Endothelial cell (in vitro differentiated cells): ENCODE measurements around the gene AKAP6. TPM values are rescaled to one million over a fixed set of nuclear protein-coding genes. Genes with fewer than 3 reads are reported as not detected.

Source experiments
- DNase-seq: peaks from one replicate; pipeline ENCODE4 v3.0.0; 2021; ENCODE audit warnings: low spot score
- H3K27ac Mint-ChIP-seq: one replicate; pipeline ENCODE4 v1.8.0; 2021; ENCODE audit warnings: mixed read lengths, inconsistent platforms; ENCODE audit not compliant: unreplicated experiment
- H3K27me3 Mint-ChIP-seq: one replicate; pipeline ENCODE4 v1.8.0; 2021; ENCODE audit warnings: mild to moderate bottlenecking, moderate library complexity, mixed read lengths, inconsistent platforms; ENCODE audit not compliant: unreplicated experiment
- H3K36me3 Mint-ChIP-seq: one replicate; pipeline ENCODE4 v1.8.0; 2021; ENCODE audit warnings: mild to moderate bottlenecking, low read depth, mixed read lengths, inconsistent platforms; ENCODE audit not compliant: unreplicated experiment
- H3K4me1 Mint-ChIP-seq: one replicate; pipeline ENCODE4 v1.8.0; 2021; ENCODE audit warnings: mild to moderate bottlenecking, mixed read lengths, inconsistent platforms; ENCODE audit not compliant: unreplicated experiment
- H3K4me3 Mint-ChIP-seq: one replicate; pipeline ENCODE4 v1.8.0; 2021; ENCODE audit warnings: mild to moderate bottlenecking, mixed read lengths, inconsistent platforms; ENCODE audit not compliant: unreplicated experiment
- H3K9me3 Mint-ChIP-seq: one replicate; pipeline ENCODE4 v1.8.0; 2021; ENCODE audit warnings: mixed read lengths, inconsistent platforms; ENCODE audit not compliant: unreplicated experiment
- CTCF ChIP-seq: fragments of 200-600 bp; sonication (generic); IDR thresholded peaks from one replicate; pipeline ENCODE4 v1.5.0; 2021; ENCODE audit warnings: antibody characterized with exemption; ENCODE audit not compliant: unreplicated experiment
- total RNA-seq: library from RNA; stranded (reverse); fragmentation: NEBNext Ultra II Directional; extraction: Animal tissue kit (Norgen Biotek cat#: 25700); gene quantifications from one replicate; pipeline ENCODE4 v1.2.1, GENCODE V29; 2021; ENCODE audit not compliant: unreplicated experiment

Gene AKAP6
- total RNA-seq, 1 donor from 2014 or later = 4.4 TPM

GRCh38 chr14:32508281-32508680 lies 179.2 kb downstream of the AKAP6 start:
- Mint-ChIP-seq H3K4me3 (no peak overlapping the region), H3K27ac (no peak overlapping the region), H3K36me3 (no peaks in the 10 kb centered on the region), H3K27me3 (no peaks in the 10 kb centered on the region), H3K4me1 (no peaks in the 10 kb centered on the region), H3K9me3 (no peaks in the 10 kb centered on the region)
- no peak for TF ChIP-seq CTCF
- DNase-seq = no peak

- H3K4me1 Mint-ChIP-seq = no peaks in the 10 kb centered on the region
- H3K36me3 Mint-ChIP-seq = no peaks in the 10 kb centered on the region
- TF ChIP-seq CTCF = no peak
- no peaks in the 10 kb centered on the region for H3K27me3 Mint-ChIP-seq
- no peaks in the 10 kb centered on the region for H3K9me3 Mint-ChIP-seq
- DNase-seq = no peak
- no peak overlapping the region for H3K27ac Mint-ChIP-seq
- H3K4me3 Mint-ChIP-seq = no peak overlapping the region
These were observed 180.6 kb downstream of the AKAP6 start for GRCh38 chr14:32509632-32510187.

DNA sequence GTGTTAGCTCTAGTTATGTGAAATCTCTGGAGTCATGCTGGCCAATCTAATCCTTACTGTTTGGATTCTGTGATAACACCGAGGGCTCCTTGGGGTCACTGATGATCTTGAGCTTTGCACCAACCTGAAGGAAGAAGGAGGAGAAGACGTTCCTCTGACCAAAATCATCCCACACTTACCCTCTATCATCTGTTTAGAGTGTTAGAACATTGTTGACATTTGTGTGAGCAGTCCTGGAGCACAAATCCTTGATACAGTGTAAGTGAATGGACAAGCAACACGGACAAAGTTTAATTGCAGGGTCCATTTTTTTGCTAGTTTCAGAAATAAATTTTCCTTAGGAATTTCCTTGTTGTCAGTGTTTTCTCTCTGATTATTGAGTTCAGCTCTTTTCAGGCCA lies 181.7 kb downstream of the AKAP6 start:
- Mint-ChIP-seq H3K27ac (no peak overlapping the region), H3K4me3 (no peak overlapping the region), H3K36me3 (no peaks in the 10 kb centered on the region)

DNA sequence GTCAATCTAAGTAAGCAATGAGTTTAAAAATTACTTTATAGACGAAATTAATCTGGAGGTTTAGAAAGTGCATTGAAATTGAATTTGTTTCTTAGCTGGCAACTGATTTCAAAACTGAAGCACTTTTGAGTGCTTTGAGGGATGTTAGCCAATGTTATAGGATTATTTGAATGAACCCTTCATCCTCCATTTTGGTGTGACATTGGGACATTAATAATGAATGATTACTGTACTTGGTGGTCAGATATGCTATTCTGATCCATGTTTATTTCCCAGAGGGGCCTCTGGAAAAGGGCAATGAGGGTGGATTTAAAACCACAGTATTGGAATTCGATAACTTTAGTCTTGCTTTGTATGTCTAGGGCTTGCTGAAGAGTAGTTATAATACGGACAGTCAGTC lies 183.2 kb downstream of the AKAP6 start:
- Mint-ChIP-seq H3K9me3 (no peaks in the 10 kb centered on the region), H3K4me3 (no peak overlapping the region), H3K27me3 (no peaks in the 10 kb centered on the region), H3K36me3 (no peaks in the 10 kb centered on the region), H3K27ac (no peak overlapping the region), H3K4me1 (no peaks in the 10 kb centered on the region)
- TF ChIP-seq CTCF = no peak
- DNase-seq = no peak

More for the DNA sequence above, 181.7 kb downstream of the AKAP6 start:
- DNase-seq = no peak
- TF ChIP-seq CTCF = no peak
- H3K4me1 Mint-ChIP-seq = no peaks in the 10 kb centered on the region
- no peaks in the 10 kb centered on the region for H3K9me3 Mint-ChIP-seq
- H3K27me3 Mint-ChIP-seq = no peaks in the 10 kb centered on the region

DNA sequence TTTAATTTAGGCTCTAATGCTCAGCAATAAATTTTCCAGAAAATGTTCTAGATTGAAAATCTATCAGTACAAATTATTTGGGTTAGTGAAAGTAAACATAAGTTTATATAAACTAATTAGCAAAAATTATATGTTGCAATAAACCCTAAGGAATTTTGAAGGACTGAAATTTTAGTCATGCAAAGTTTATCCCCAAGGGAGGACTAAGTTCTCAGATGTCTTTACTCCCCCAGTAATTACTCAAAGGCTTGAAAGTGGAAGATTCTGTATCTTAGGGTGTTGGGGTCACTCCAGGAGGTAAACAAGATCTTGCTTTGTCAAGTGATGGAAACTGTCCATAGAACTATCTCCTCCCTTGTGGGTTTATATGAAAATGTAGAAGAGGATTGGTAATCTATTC lies 183.7 kb downstream of the AKAP6 start:
- H3K27ac Mint-ChIP-seq = no peak overlapping the region
- no peak for TF ChIP-seq CTCF
- no peak overlapping the region for H3K4me3 Mint-ChIP-seq
- no peaks in the 10 kb centered on the region for H3K4me1 Mint-ChIP-seq
- no peak for DNase-seq
- H3K9me3 Mint-ChIP-seq = no peaks in the 10 kb centered on the region
- H3K27me3 Mint-ChIP-seq = no peaks in the 10 kb centered on the region
- H3K36me3 Mint-ChIP-seq = no peaks in the 10 kb centered on the region
